GM19351 (cell line): ENCODE data around the gene FKBP1B.
"Not testable (repeated sequence)": the region's sequence is repeated elsewhere in the genome, so short reads cannot be mapped to it uniquely, and the experiment has no call there.

Experiments
- ATAC-seq: cut with Tn5 transposase; IDR thresholded peaks from one replicate; pipeline ENCODE4 v1.9.1; 2021; ENCODE audit warnings: mild to moderate bottlenecking, moderate library complexity; ENCODE audit not compliant: unreplicated experiment

Gene FKBP1B

DNA sequence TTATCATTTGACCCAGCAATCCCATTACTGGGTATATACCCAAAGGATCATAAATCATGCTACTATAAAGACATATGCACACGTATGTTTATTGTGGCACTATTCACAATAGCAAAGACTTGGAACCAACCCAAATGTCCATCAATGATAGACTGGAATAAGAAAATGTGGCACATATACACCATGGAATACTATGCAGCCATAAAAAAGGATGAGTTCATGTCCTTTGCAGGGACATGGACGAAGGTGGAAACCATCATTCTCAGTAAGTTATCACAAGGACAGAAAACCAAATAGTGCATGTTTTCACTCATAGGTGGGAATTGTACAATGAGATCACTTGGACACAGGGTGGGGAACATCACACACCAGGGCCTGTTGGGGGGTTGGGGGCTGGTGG is 51.2 kb downstream of the FKBP1B start:
- ATAC-seq = not testable (repeated sequence)

DNA sequence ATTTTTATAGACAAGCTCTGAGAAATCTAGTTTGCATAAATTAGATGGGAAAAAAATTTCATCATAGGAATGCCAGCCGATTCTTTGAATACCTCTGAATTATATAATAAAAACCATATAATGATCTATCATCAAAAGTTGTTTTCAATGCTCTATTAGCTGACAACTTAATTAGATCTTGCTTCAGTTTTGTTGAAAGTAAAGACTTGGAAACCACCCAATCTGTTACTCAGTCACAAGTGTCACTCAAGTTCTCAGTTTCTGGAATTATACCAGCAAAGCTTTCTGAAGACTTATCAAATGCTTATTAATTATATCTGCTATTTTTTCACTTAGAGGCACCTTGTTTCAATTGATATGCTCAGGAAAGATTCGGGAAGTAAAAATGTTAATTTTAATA is 52.5 kb downstream of the FKBP1B start:
- ATAC-seq = no peak

DNA sequence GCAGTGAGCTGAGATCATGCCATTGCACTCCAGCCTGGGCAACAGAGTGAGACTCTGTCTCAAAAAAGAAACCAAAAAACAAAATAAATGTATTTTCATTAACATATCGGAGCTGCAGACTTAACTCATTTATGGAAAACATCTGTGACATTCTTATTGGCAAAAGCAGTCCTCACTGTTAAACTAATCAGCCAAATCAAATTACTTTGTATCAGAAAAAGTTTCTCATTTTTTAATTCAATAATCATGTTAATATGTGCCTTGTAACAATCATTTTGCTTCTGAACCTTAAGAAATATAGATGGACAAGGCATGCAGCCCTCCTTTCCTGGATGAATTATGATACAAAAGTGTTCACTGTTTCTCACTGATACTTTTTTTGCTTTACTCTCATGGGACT is 53.1 kb downstream of the FKBP1B start:
- no peak for ATAC-seq

DNA sequence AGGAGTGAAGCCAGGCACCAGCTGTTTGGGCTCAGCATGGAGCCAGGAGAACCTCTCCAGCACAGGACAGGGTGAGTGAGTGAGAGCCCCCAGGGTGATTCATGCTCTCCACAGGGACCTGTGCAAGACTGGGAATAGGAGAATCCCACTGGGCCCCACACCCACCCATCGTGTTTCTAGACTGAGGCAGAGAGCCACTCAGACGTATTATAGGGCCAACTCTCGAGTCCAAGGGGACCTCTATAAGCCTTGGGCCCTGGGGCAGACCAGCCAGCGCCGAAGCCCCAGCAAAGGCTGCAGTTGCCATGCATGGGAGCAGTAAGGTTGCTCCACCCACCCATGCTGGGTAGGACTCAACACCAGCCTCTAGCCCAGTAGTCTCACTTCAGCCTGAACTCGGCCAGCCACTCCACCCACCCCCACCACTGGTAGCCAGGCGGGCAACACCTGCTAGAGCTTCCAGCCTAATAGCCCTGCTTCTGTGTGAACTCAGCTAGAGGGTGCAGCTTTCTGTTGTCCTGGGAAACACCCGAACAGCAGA is 54.6 kb downstream of the FKBP1B start:
- no peak for ATAC-seq

DNA sequence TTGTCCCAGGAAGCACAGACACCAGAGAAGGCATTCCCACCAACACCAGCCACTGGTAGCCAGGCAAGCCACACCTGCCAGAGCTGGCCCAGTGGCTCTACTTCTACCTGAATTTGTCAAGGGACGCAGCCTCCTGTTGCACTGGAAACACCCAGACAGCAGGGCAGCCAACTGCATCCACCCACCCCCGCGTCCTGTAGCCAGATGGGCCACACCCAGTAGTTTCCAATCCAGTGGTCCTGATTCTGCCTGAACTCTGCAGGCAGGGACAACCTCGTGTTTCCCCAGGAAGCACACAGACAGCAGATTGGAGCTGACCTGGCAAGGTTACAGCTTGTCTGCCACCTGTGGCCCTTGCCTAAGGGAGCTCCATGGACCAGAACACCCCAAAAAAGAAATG is 55.4 kb downstream of the FKBP1B start:
- no peak for ATAC-seq

DNA sequence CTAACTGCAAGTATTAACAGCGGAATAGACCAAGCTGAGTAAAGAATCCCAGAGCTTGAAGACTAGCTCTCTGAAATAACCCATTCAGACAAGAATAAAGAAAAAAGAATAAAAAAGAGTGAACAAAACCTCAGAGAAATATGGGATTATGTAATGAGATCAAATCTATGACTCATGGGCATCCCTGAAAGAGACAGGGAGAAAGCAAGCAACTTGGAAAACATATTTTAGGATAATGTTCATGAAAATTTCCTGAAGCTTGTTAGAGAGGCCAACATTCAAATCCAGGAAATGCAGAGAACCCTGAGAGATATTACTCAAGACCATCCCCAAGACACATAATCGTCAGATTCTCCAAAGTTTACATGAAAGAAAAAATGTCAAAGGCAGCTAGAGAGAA is 56.3 kb downstream of the FKBP1B start:
- no peak for ATAC-seq

DNA sequence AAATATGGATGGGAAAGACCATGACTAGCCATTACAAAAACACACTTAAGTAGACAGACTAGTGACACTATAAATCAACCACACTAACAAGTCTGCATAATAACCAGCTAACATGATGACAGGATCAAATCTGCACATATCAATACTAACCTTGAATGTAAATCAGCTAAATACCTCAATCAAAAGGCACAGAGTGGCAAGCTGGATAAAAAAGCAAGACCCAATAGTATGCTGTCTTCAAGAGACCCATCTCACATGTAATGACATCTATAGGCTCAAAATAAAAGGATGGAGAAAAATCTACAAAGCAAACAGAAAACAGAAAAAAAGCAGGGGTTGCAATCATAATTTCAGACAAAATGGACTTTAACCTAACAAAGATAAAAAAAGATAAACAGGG is 57.2 kb downstream of the FKBP1B start:
- no peak for ATAC-seq

DNA sequence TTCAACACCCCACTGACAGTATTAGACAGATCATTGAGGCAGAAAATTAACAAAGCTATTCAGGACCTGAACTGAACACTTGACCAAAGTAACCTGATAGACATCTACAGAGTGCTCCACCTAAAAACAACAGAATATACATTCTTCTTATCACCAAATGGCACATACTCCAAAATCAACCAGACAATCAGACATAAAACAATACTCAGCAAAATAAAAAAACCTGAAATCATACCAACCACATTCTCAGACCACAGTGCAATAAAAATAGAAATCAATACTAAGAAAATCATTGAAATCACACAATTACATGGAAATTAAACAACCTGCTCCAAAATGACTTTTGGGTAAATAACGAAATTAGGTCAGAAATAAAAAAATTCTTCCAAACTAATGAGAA is 57.8 kb downstream of the FKBP1B start:
- no peak for ATAC-seq

DNA sequence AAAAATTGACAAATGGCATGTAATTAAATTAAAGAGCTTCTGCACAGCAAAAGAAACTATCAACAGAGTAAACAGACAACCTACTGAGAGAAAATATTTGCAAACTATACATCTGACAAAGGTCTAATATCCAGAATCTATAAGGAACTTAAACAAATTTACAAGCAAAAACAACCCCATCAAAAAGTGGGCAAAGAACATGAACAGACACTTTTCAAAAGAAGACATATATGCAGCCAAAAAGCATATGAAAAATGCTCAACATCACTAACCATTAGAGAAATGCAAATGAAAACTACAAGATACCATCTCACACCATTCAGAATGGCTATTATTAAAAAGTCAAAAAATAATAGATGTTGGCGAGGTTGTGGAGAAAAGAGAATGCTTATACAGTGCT is 59.9 kb downstream of the FKBP1B start:
- ATAC-seq = not testable (repeated sequence)

DNA sequence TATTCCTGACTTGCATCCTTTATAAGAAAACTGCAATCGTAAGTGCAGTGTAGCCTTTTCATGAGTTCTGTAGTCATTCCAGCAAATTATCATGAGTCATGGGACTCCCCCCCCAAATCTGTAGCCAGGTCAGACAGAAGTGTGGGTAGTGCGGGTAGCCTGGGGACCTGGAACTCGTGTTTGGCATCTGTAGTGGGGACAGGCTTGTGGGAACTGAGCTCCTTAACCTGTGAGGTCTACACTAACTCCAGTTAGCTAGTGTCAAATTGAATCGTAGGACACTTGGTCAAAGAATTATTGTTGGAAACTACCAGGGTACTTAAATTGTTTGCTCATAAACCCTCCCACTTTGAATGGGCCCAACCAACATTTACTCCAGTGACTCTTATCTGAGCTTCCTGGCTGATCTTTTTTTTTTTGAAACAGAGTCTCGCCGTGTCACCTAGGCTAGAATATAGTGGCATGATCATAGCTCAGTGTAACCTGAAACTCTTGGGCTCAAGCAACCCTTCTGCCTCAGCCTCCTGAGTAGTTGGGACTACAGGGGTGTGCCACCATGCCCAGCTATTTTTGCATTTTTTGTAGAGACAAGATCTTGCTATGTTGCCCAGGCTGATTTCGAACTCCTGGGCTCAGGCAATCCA is 61.2 kb downstream of the FKBP1B start:
- ATAC-seq = no peak

DNA sequence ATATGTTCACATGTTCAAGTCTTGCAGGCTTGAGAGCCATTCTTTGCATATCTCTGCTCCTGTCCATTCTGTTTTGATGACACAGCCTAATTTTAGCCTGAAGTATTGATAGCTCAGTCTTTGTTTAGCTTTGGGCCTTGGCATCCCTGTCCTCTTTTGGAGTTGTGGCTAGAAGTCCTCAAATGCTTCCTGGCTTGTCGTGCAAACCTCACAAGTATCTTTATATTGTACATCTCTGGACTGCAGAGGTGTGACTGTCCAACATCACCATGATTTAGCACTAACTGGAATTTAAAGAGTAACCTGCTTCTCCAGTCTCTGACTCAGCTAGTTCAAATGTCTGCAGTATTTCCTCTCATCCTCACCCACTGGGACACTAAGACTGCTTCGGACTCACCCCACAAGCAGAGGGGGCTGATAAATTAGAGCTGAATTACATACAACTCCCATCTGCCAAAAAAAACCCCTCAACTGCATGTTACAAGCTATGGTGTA is 61.9 kb downstream of the FKBP1B start:
- ATAC-seq = no peak
